ENCODE measurements around the gene USP6NL. TPM values are rescaled to one million over a fixed set of nuclear protein-coding genes. Genes with fewer than 3 reads are reported as not detected.
"Not testable (repeated sequence)": the region's sequence is repeated elsewhere in the genome, so short reads cannot be mapped to it uniquely, and the experiment has no call there.

The USP6NL gene
- 6.0 and 6.5 TPM in 2 replicates for total RNA-seq
- polyA plus RNA-seq (2012): 3.8 TPM

GRCh38 chr10:11611248-11612020 is at the start of gene USP6NL:
Gene USP6NL, minus strand, starts transcription at chr10:11611650. Its CDS starts 14,016 bp downstream, at chr10:11597634.
- DNase-seq (ENCODE audit: low read depth): peak; percentile 82

- no peak for DNase-seq (ENCODE audit: low read depth)
These were observed 47.4 kb upstream of the USP6NL start for GRCh38 chr10:11658801-11659368.

GRCh38 chr10:11655836-11656235 is 44.4 kb upstream of the USP6NL start:
- DNase-seq (ENCODE audit: low read depth): no peak

GRCh38 chr10:11654659-11655058 is 43.2 kb upstream of the USP6NL start:
- DNase-seq (ENCODE audit: low read depth): no peak

- no peak for DNase-seq (ENCODE audit: low read depth)
These were observed 42.5 kb upstream of the USP6NL start for GRCh38 chr10:11653758-11654471.

GRCh38 chr10:11647676-11648075 is 36.2 kb upstream of the USP6NL start:
- no peak for DNase-seq (ENCODE audit: low read depth)

- no peak for DNase-seq (ENCODE audit: low read depth)
These were observed 35.0 kb upstream of the USP6NL start for GRCh38 chr10:11646450-11646849.

- no peak for DNase-seq (ENCODE audit: low read depth)
These were observed 31.6 kb upstream of the USP6NL start for GRCh38 chr10:11643039-11643438.

GRCh38 chr10:11642566-11642965 is 31.1 kb upstream of the USP6NL start:
- DNase-seq (ENCODE audit: low read depth): no peak

- DNase-seq (ENCODE audit: low read depth): no peak
These were observed 28.7 kb upstream of the USP6NL start for GRCh38 chr10:11639849-11640764.

- DNase-seq (ENCODE audit: low read depth): no peak
These were observed 27.9 kb upstream of the USP6NL start for GRCh38 chr10:11639362-11639761.

- DNase-seq (ENCODE audit: low read depth): peak; percentile 18
These were observed 26.7 kb upstream of the USP6NL start for GRCh38 chr10:11638055-11638698.

GRCh38 chr10:11636697-11637303 is 25.4 kb upstream of the USP6NL start:
- peak; percentile 74 for DNase-seq (ENCODE audit: low read depth)

- DNase-seq (ENCODE audit: low read depth): no peak
These were observed 20.6 kb upstream of the USP6NL start for GRCh38 chr10:11631890-11632587.

- DNase-seq (ENCODE audit: low read depth): no peak
These were observed 19.8 kb upstream of the USP6NL start for GRCh38 chr10:11631291-11631690.

- DNase-seq (ENCODE audit: low read depth): no peak
These were observed 18.3 kb upstream of the USP6NL start for GRCh38 chr10:11629731-11630130.

- DNase-seq (ENCODE audit: low read depth): not testable (repeated sequence)
These were observed 16.5 kb upstream of the USP6NL start for GRCh38 chr10:11627941-11628340.

- DNase-seq (ENCODE audit: low read depth): no peak
These were observed 14.6 kb upstream of the USP6NL start for GRCh38 chr10:11626071-11626470.

GRCh38 chr10:11625019-11625735 is 13.7 kb upstream of the USP6NL start:
- DNase-seq (ENCODE audit: low read depth): no peak
